HAP-1 (cell line): ENCODE data around the gene NECAP2.
A peak's percentile ranks its signal among the peaks of the same experiment; 100 is the strongest.
"Not testable (repeated sequence)": the region's sequence is repeated elsewhere in the genome, so short reads cannot be mapped to it uniquely, and the experiment has no call there.

ENCODE experiments used
- DNase-seq, 2 experiments: peaks; one replicate each; pipeline ENCODE4 v3.0.0-alpha.2; 2016 to 2020; ENCODE audit warnings: low spot score in 2 of 2
- H3K27me3 ChIP-seq: fragments of 250-450 bp; sonication (Bioruptor Pico); 2 replicates; pipeline ENCODE4 v1.5.1; 2020; ENCODE audit warnings: low read depth, mild to moderate bottlenecking, moderate library complexity
- H3K36me3 ChIP-seq: fragments of 250-450 bp; sonication (Bioruptor Pico); replicated peaks from 2 replicates; pipeline ENCODE4 v1.5.1; 2020; ENCODE audit warnings: mild to moderate bottlenecking
- H3K4me1 ChIP-seq: fragments of 250-450 bp; sonication (Bioruptor Pico); 2 replicates; pipeline ENCODE4 v1.5.1; 2020; ENCODE audit warnings: mild to moderate bottlenecking
- H3K4me3 ChIP-seq: fragments of 250-450 bp; sonication (Bioruptor Pico); 2 replicates; pipeline ENCODE4 v1.5.1; 2020; ENCODE audit warnings: mild to moderate bottlenecking, moderate library complexity
- H3K9me3 ChIP-seq: fragments of 250-450 bp; sonication (Bioruptor Pico); 2 replicates; pipeline ENCODE4 v1.5.1; 2020; ENCODE audit warnings: mild to moderate bottlenecking, moderate library complexity
- in situ Hi-C: fragments of 300-500 bp; cut with MboI; formaldehyde crosslinking; loops from 3 replicates; pipeline ENCODE4 v1.14.3; 2020; ENCODE audit warnings: low sequenced_read_pairs, inconsistent platforms, mixed read lengths

The NECAP2 gene

GRCh38 chr1:16503494-16503893, 63.0 kb downstream of the NECAP2 start:
- in situ Hi-C loops = no loop called here

GRCh38 chr1:16505870-16506269, 65.3 kb downstream of the NECAP2 start:
- H3K4me3 ChIP-seq, in situ Hi-C loops, H3K36me3 ChIP-seq, H3K4me1 ChIP-seq, DNase-seq, H3K9me3 ChIP-seq, H3K27me3 ChIP-seq: not testable (repeated sequence)

More at GRCh38 chr1:16503494-16503893, 63.0 kb downstream of the NECAP2 start:
- Histone ChIP-seq H3K27me3 (no peaks in the 10 kb centered on the region), H3K9me3 (peaks cover 5% of the 10 kb centered on the region; the same call in 1 of the 2 replicates), H3K36me3 (no peaks in the 10 kb centered on the region), H3K4me1 (peaks cover 5% of the 10 kb centered on the region; the same call in 1 of the 2 replicates), H3K4me3 (no peak overlapping the region)
- no peak for DNase-seq

- H3K36me3 ChIP-seq, H3K4me1 ChIP-seq, H3K27me3 ChIP-seq, H3K9me3 ChIP-seq, in situ Hi-C loops, H3K4me3 ChIP-seq: not testable (repeated sequence)
- peak; percentile 61 to 85 for DNase-seq
These were observed 66.0 kb downstream of the NECAP2 start for GRCh38 chr1:16506364-16507136.

GRCh38 chr1:16508861-16509445, 68.4 kb downstream of the NECAP2 start:
- in situ Hi-C loops = not testable (repeated sequence)

More at GRCh38 chr1:16508861-16509445, 68.4 kb downstream of the NECAP2 start:
- not testable (repeated sequence) for H3K9me3 ChIP-seq, H3K4me1 ChIP-seq, H3K36me3 ChIP-seq, DNase-seq, H3K27me3 ChIP-seq, H3K4me3 ChIP-seq
